T-cell (primary cell): ENCODE results near the gene ULK3. TPM values are rescaled to one million over a fixed set of nuclear protein-coding genes. Genes with fewer than 3 reads are reported as not detected.

ENCODE experiments used
- ATAC-seq, 4 experiments: fragments of 200-7000 bp in 3 of 4; fragments of 150-1000 bp in 1 of 4; cut with Tn5 transposase; replicated peaks in 1 of 4; 1 replicate in 3 of 4; 2 replicates in 1 of 4; pipeline ENCODE4 v1.10.0; 2021; ENCODE audit warnings: moderate library complexity in 3 of 4, mild to moderate bottlenecking in 2 of 4, moderate number of reproducible peaks in 1 of 4
- CTCF ChIA-PET, 2 donors: fragments of 300-600 bp; sonication (Branson Sonifier 250); formaldehyde crosslinking; loops; one replicate each; lab custom pipeline; 2022; ENCODE audit warnings: antibody characterized with exemption in 2 of 2; lab: Charles Lee
- POLR2A ChIA-PET, 2 donors: fragments of 300-600 bp; sonication (Branson Sonifier 250); formaldehyde crosslinking; loops; one replicate each; lab custom pipeline; 2022; ENCODE audit warnings: antibody characterized with exemption in 2 of 2; lab: Charles Lee
- DNase-seq, 35 experiments: peaks; one replicate each; pipeline versions ENCODE4 v3.0.0 to v3.0.0-alpha.2; 2013 to 2023
- H3K27ac ChIP-seq: one replicate; pipeline ENCODE4 v1.5.1; 2013; ENCODE audit warnings: low read length
- H3K27me3 ChIP-seq, 2 experiments: replicated peaks in 1 of 2; 1 replicate in 1 of 2; 2 replicates in 1 of 2; pipeline versions ENCODE4 v1.6.1 to v1.7.0; 2013; ENCODE audit warnings: low read length in 1 of 2, mixed read lengths in 1 of 2; ENCODE audit not compliant: control insufficient read depth in 2 of 2, insufficient read depth in 2 of 2; ENCODE audit errors: extremely low read depth in 1 of 2
- H3K36me3 ChIP-seq, 2 donors: 1 replicate in 1 of 2; 2 replicates in 1 of 2; pipeline versions ENCODE4 v1.6.1 to v1.7.0; 2013; ENCODE audit warnings: low read length in 1 of 2; ENCODE audit not compliant: control insufficient read depth in 2 of 2, insufficient read depth in 1 of 2; ENCODE audit errors: extremely low read depth in 1 of 2
- H3K4me1 ChIP-seq, 2 experiments: 1 replicate in 1 of 2; 2 replicates in 1 of 2; pipeline versions ENCODE4 v1.6.1 to v1.7.0; 2013; ENCODE audit warnings: low read length in 2 of 2, mixed read lengths in 1 of 2; ENCODE audit not compliant: insufficient read depth in 2 of 2, control insufficient read depth in 1 of 2; ENCODE audit errors: extremely low read depth in 1 of 2
- H3K4me3 ChIP-seq, 2 donors: 1 replicate in 1 of 2; 2 replicates in 1 of 2; pipeline versions ENCODE4 v1.5.1 to v1.7.0; 2013; ENCODE audit warnings: mild to moderate bottlenecking in 2 of 2, low read length in 1 of 2, moderate library complexity in 1 of 2; ENCODE audit not compliant: control insufficient read depth in 1 of 2; ENCODE audit errors: extremely low read depth in 1 of 2
- H3K9me3 ChIP-seq: 2 replicates; pipeline ENCODE4 v1.7.0; 2013
- H3K27ac Mint-ChIP-seq, 2 donors: one replicate each; pipeline ENCODE4 v1.8.0; 2020 to 2021; ENCODE audit warnings: mild to moderate bottlenecking in 2 of 2, mixed read lengths in 2 of 2
- H3K27me3 Mint-ChIP-seq, 2 donors: one replicate each; pipeline ENCODE4 v1.8.0; 2021 to 2022; ENCODE audit warnings: mixed read lengths in 2 of 2
- H3K36me3 Mint-ChIP-seq: one replicate; pipeline ENCODE4 v1.8.0; 2021; ENCODE audit warnings: mixed read lengths
- H3K4me1 Mint-ChIP-seq, 3 donors: one replicate each; pipeline ENCODE4 v1.8.0; 2020 to 2022; ENCODE audit warnings: mixed read lengths in 3 of 3, mild to moderate bottlenecking in 1 of 3
- H3K4me3 Mint-ChIP-seq, 3 donors: one replicate each; pipeline ENCODE4 v1.8.0; 2020 to 2022; ENCODE audit warnings: mild to moderate bottlenecking in 3 of 3, mixed read lengths in 3 of 3, moderate library complexity in 3 of 3
- H3K9me3 Mint-ChIP-seq, 3 donors: one replicate each; pipeline ENCODE4 v1.8.0; 2020 to 2022; ENCODE audit warnings: mixed read lengths in 3 of 3
- WGBS: methylation state at CpG from one replicate; pipeline ENCODE4 v1.1.5; 2013; ENCODE audit warnings: missing lambda C conversion rate; ENCODE audit not compliant: insufficient coverage; 5-methylcytosine and 5-hydroxymethylcytosine counted together
- total RNA-seq, 35 experiments: library from RNA in 6 of 35; stranded (reverse) in 6 of 35; fragments of 120-200 nt in 1 of 35; gene quantifications; one replicate each; pipeline versions ENCODE4 v1.2.1 to v1.2.4 and lab custom pipeline; 2013 to 2026

ULK3 gene
- total RNA-seq, 5 donors from 2014 or later (not counting 1 experiment from before 2014, with no cell fraction given), result 53.4 to 112 (median 101) TPM

- H3K27ac Mint-ChIP-seq, result no peak overlapping the region
- peaks cover 0 to 8% (median 5%) of the 10 kb centered on the region in 3 donors for H3K4me1 Mint-ChIP-seq
- ATAC-seq (no peak), DNase-seq (no peak)
- H3K27me3 Mint-ChIP-seq, result peaks cover 14 to 18% of the 10 kb centered on the region in 2 donors
- H3K9me3 Mint-ChIP-seq, result no peaks in the 10 kb centered on the region
- no peaks in the 10 kb centered on the region for H3K9me3 ChIP-seq
- ChIA-PET POLR2A (no interaction called here), CTCF (no interaction called here)
- H3K4me3 ChIP-seq, result no peak overlapping the region
- no peak overlapping the region for H3K27ac ChIP-seq
- WGBS, result 78% methylated on average over 7 of the region's 15 CpGs
- no peak overlapping the region for H3K4me3 Mint-ChIP-seq
- peaks cover 2 to 25% of the 10 kb centered on the region in 2 experiments for H3K27me3 ChIP-seq
- peaks cover 4 to 7% of the 10 kb centered on the region in 2 donors for H3K36me3 ChIP-seq
- peaks cover 3% of the 10 kb centered on the region for H3K36me3 Mint-ChIP-seq
- H3K4me1 ChIP-seq, result peaks cover 0 to 3% of the 10 kb centered on the region in 2 experiments
Measured at GRCh38 chr15:74831813-74832495, 11.0 kb downstream of the ULK3 start.

- H3K9me3 ChIP-seq, result no peaks in the 10 kb centered on the region
- H3K4me1 ChIP-seq, result peaks cover 0 to 11% of the 10 kb centered on the region in 2 experiments
- Mint-ChIP-seq H3K36me3 (no peaks in the 10 kb centered on the region), H3K4me1 (peaks cover 0 to 8% (median 6%) of the 10 kb centered on the region in 3 donors), H3K27me3 (peaks cover 14 to 23% of the 10 kb centered on the region in 2 donors), H3K9me3 (no peaks in the 10 kb centered on the region), H3K27ac (no peak overlapping the region), H3K4me3 (no peak overlapping the region)
- ChIA-PET POLR2A (no interaction called here), CTCF (no interaction called here)
- WGBS, result 89% methylated on average over 4 of the region's 5 CpGs
- peaks cover 2 to 36% of the 10 kb centered on the region in 2 experiments for H3K27me3 ChIP-seq
- DNase-seq, result no peak
- H3K27ac ChIP-seq, result no peak overlapping the region
- no peak overlapping the region for H3K4me3 ChIP-seq
- peaks cover under 1 to 2% of the 10 kb centered on the region in 2 donors for H3K36me3 ChIP-seq
- no peak for ATAC-seq
Measured at GRCh38 chr15:74830868-74831267, 12.1 kb downstream of the ULK3 start.

- H3K36me3 ChIP-seq, result no peaks in the 10 kb centered on the region
- no peak overlapping the region for H3K27ac ChIP-seq
- 94% methylated on average over 3 of the region's 6 CpGs for WGBS
- H3K4me1 ChIP-seq, result peaks cover 0 to 11% of the 10 kb centered on the region in 2 experiments
- DNase-seq (no peak), ATAC-seq (no peak)
- H3K4me3 ChIP-seq, result no peak overlapping the region
- no peak overlapping the region for H3K4me3 Mint-ChIP-seq
- H3K36me3 Mint-ChIP-seq, result no peaks in the 10 kb centered on the region
- no peaks in the 10 kb centered on the region for H3K9me3 Mint-ChIP-seq
- peaks cover 14 to 25% of the 10 kb centered on the region in 2 donors for H3K27me3 Mint-ChIP-seq
- no peaks in the 10 kb centered on the region for H3K9me3 ChIP-seq
- peaks cover 2 to 39% of the 10 kb centered on the region in 2 experiments for H3K27me3 ChIP-seq
- CTCF ChIA-PET, result interaction anchor here in 1 of 2 donors (0.7 kb wide), 1 partner anchor 75 kb away, joined by 4 read pairs; no protein-coding TSS in a partner anchor
- no peak overlapping the region for H3K27ac Mint-ChIP-seq
- peaks cover 0 to 4% (median 4%) of the 10 kb centered on the region in 3 donors for H3K4me1 Mint-ChIP-seq
- POLR2A ChIA-PET, result no interaction called here
Measured at GRCh38 chr15:74829991-74830390, 13.0 kb downstream of the ULK3 start.

DNA sequence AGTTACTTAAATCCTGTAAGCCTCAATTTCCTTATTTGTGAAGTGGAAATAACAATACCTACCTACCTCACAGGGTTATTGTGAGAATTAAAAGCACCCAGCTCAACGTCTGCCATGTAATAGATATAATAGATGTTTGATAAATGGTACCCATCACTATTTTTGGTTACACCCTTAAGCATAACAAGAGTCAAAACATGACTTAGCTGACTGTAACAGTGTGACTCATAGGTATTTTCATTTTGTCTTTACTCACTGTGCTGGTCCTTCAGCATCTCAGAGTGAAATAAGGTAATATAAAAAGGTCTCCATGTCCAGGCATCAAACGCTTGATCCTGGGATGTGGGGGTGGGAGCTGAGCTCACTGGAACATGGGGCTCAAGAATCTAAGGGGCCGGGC lies 13.5 kb downstream of the ULK3 start:
- Mint-ChIP-seq H3K4me3 (no peak overlapping the region), H3K9me3 (no peaks in the 10 kb centered on the region), H3K27ac (no peak overlapping the region), H3K27me3 (peaks cover 14 to 28% of the 10 kb centered on the region in 2 donors), H3K36me3 (no peaks in the 10 kb centered on the region), H3K4me1 (peaks cover 0 to 6% (median 0%) of the 10 kb centered on the region in 3 donors)
- Histone ChIP-seq H3K27me3 (peaks cover 2 to 39% of the 10 kb centered on the region in 2 experiments), H3K4me3 (no peak overlapping the region), H3K4me1 (peaks cover 0 to 11% of the 10 kb centered on the region in 2 experiments), H3K27ac (no peak overlapping the region), H3K9me3 (no peaks in the 10 kb centered on the region), H3K36me3 (no peaks in the 10 kb centered on the region)
- POLR2A ChIA-PET, result no interaction called here
- no peak for DNase-seq
- WGBS, result 60% methylated on average over 2 of the region's 3 CpGs
- CTCF ChIA-PET, result no interaction called here
- no peak for ATAC-seq

- no peak overlapping the region for H3K4me3 Mint-ChIP-seq
Measured at GRCh38 chr15:74828835-74829234, 14.1 kb downstream of the ULK3 start.

DNA sequence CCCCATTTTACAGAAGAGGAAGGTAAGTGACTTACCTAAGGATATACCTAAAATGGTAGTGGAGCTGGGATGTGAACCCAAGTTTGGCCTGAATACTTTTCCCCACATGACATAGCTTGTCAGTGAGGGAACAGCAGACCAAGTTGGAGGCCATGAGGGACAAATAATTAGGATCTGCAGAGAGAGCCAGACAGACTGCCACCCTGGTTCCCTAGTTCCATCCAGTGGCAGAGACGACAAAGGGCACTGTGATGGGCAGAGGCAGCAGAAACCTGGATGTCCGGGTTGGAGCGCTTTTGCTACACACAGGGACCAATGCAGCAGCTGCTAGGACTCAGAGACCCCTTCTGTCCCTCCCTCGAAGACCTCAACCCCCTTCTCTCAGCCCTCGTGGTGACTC lies 15.3 kb downstream of the ULK3 start:
- Histone ChIP-seq H3K9me3 (no peaks in the 10 kb centered on the region), H3K4me3 (no peak overlapping the region), H3K27me3 (peaks cover 2 to 39% of the 10 kb centered on the region in 2 experiments), H3K36me3 (no peaks in the 10 kb centered on the region), H3K4me1 (peaks cover 0 to 11% of the 10 kb centered on the region in 2 experiments), H3K27ac (no peak overlapping the region)
- ATAC-seq (no peak), DNase-seq (no peak)
- Mint-ChIP-seq H3K4me1 (peaks cover 0 to 6% (median 0%) of the 10 kb centered on the region in 3 donors), H3K4me3 (no peak overlapping the region), H3K9me3 (no peaks in the 10 kb centered on the region), H3K27ac (no peak overlapping the region), H3K27me3 (peaks cover 14 to 28% of the 10 kb centered on the region in 2 donors), H3K36me3 (no peaks in the 10 kb centered on the region)
- 83% methylated on average over 4 of the region's 5 CpGs for WGBS
- ChIA-PET POLR2A (interaction anchor here in 1 of 2 donors (0.6 kb wide), 1 partner anchor 167 kb away, joined by 5 read pairs; no protein-coding TSS in a partner anchor), CTCF (no interaction called here)

More at GRCh38 chr15:74828835-74829234, 14.1 kb downstream of the ULK3 start:
- Mint-ChIP-seq H3K9me3 (no peaks in the 10 kb centered on the region), H3K36me3 (no peaks in the 10 kb centered on the region), H3K27me3 (peaks cover 14 to 28% of the 10 kb centered on the region in 2 donors), H3K4me1 (peaks cover 0 to 6% (median 0%) of the 10 kb centered on the region in 3 donors), H3K27ac (no peak overlapping the region)
- peaks cover 0 to 11% of the 10 kb centered on the region in 2 experiments for H3K4me1 ChIP-seq
- no peaks in the 10 kb centered on the region for H3K9me3 ChIP-seq
- 87% methylated on average over 3 of the region's 6 CpGs for WGBS
- H3K27me3 ChIP-seq, result peaks cover 2 to 39% of the 10 kb centered on the region in 2 experiments
- H3K36me3 ChIP-seq, result no peaks in the 10 kb centered on the region
- ATAC-seq (no peak), DNase-seq (no peak)
- H3K4me3 ChIP-seq, result no peak overlapping the region
- H3K27ac ChIP-seq, result no peak overlapping the region
- ChIA-PET POLR2A (no interaction called here), CTCF (interaction anchor here in 1 of 2 donors (0.8 kb wide), 1 partner anchor 519 kb away, joined by 7 read pairs; no protein-coding TSS in a partner anchor)
